Right renal cortex interstitium (tissue), 3 donors: ENCODE data around the gene PALD1. TPM values are rescaled to one million over a fixed set of nuclear protein-coding genes. Genes with fewer than 3 reads are reported as not detected.

Experiments used
- DNase-seq, 3 donors: peaks; one replicate each; pipeline ENCODE4 v3.0.0-alpha.2; 2013; ENCODE audit warnings: low read depth in 3 of 3, low spot score in 2 of 3
- polyA plus RNA-seq, 3 donors: library from polyadenylated mRNA; unstranded; fragments of 120-200 nt; gene quantifications; one replicate each; pipeline ENCODE4 v1.2.1, GENCODE V29; 2013; ENCODE audit not compliant: insufficient read length in 3 of 3

PALD1 gene
- polyA plus RNA-seq, 3 donors, result 9.6 to 10.6 (median 9.7) TPM

GRCh38 chr10:70504521-70505358 is 26.2 kb downstream of the PALD1 start:
- no peak for DNase-seq

GRCh38 chr10:70505908-70506307 is 27.3 kb downstream of the PALD1 start:
- DNase-seq, result no peak

DNA sequence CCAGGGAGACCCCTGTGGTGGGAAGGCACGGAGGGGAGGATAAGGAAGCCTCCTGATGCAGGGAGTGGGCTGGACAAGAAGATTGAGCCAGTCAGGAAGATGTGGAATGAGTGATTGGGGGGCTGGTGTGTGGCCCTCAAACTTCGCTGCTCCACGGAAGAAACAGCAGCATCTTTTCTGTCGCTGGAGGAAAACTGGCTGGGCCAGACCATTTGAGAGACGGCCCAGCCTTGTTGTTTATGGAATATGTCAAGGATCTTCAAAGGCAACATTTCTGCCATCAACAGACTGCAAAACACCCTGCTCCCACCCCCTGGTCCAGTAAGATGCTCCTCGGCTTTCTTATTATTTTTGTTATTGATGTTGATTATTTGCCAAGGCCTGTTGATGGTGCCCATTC is 29.4 kb downstream of the PALD1 start:
- DNase-seq, result no peak

DNA sequence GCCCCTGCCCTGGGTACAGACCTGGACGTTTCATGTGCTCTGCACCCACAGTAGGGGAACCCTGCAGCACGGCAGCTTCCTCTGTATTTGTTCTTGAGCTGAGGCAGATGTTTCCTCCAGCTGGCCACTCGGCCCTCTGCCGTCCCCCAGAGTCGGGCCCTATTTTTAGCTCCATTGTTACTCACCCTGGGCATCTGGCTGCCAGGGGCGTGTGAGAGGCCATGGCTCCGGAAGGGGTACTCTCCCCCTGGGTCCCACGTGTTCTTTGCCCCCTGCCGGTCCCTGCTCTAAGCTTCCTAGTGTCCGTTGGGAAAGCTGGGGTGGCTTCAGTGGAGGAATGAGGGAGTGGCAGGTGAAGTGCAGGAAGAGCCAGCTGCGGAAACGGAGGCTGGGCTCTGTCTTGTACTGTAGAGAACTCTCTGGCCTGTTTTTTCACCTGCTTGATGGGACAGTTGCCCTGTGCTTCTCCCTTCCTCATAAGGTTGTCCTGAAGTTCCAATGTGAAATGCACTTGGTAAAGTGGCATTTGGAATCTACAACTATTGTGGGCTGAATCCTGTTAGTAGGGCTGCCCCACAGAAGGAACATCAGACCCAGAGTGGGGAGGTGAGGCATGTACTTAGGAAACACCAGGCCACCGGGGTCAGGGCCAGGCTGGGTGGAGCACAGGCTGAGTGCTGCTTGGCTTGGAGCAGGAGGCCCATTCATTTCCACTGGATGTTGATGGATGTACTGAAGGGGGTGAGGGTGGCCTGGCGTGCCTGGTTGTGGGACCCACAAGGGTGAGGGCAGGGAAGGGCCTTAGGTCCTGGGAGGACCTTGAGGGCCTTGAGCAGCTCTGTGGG is 30.6 kb downstream of the PALD1 start:
- no peak for DNase-seq

- DNase-seq, result no peak
Measured at GRCh38 chr10:70509757-70510147, 31.2 kb downstream of the PALD1 start.

DNA sequence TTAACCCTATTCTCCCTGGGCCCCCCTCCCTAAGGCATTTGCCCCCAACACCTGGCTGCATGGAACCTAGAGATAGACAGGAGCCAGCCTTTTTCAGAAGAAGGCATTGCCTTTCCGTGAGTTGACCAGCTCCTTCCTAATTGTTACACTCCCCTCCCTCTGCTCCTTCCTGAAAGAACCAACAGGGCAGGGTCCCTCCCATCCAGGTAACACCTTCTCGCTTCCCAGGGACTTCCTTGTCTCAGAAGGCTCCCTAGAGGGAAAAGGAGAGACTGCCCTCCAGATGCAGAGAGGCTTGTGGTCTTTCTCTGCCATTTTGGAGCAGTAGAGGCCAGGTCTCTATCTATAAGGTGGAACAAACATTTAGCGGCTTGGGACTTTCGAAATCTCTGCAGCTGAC is 31.9 kb downstream of the PALD1 start:
- no peak for DNase-seq

GRCh38 chr10:70510904-70511303 is 32.3 kb downstream of the PALD1 start:
- DNase-seq, result no peak

GRCh38 chr10:70512149-70512639 is 33.6 kb downstream of the PALD1 start:
- no peak for DNase-seq

GRCh38 chr10:70513848-70514309 is 35.3 kb downstream of the PALD1 start:
- DNase-seq, result no peak

GRCh38 chr10:70514591-70514990 is 36.0 kb downstream of the PALD1 start:
- DNase-seq, result no peak

DNA sequence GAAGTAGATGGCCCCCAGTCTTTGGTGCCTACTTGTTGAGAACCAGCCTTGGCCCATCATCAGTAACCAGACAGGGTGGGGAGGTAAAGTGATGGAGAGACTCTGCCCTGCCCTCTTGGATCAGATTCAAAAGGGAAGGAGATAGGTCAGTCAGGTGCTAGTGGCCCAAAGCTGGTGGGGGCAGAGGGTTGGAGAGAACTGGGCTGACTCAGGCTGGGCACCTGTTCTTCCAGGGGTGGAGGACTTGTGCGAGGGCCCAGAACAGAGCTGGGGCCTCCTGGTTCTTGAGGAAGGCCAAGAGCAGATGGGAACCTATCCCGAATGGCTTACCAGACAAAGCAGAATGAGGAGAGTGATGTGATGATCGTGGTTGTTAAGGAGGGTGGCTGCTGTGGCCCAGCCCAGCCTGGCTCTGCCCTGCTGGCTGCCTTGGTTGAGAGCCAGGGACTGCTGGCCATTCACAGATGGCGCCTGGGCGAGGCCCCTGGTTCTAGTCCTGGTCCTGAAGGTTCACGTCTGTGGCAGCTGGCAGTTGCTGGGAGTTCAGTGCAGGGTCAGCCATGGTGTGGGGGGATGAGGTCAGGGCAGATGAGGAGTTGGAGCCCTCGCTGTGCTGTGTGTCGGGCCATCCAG is 36.6 kb downstream of the PALD1 start:
- no peak for DNase-seq

GRCh38 chr10:70518695-70519094 is 40.1 kb downstream of the PALD1 start:
- DNase-seq, result no peak

DNA sequence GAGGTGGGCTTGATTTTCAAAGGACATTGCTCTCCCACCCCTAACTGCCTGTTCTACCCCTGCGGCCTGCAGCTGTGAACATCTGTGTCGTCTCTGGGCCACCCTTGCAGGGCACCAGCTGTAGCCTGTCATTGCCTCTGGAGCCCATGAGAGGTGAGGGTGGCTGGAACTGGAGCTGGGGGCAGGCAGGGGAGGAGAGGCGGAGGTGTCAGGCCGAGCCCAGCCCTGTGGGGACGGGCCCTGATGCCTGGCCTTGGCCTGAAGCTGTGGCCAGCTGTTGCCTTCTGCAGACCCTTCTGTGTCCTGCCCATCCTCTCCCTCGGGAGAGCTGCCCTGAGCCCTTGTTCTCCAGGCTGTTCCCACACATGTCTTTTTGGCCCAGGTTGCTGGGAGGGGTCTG is 44.5 kb downstream of the PALD1 start:
- DNase-seq, result peak in 1 of 3 donors; percentile 50

DNA sequence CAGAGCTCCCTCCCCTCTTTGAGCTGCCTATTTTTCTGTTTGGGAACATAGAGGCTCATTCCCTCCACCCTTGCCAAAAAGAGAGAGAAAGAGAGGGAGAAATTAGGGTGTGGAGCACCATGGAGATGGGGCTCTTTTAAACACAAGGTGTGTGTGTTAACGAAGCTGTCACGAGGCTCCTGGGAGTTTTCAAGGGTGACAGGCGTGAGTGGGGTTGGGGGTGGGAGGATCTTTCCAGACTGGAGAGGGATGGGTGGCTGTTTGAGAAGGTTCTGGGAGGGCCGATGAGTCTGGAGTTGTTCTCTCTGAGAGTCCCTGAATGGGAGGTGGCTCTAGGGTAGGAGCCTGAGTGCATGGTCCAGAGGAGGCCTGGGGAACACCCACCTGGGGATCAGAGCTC is 45.0 kb downstream of the PALD1 start:
- DNase-seq, result no peak

DNA sequence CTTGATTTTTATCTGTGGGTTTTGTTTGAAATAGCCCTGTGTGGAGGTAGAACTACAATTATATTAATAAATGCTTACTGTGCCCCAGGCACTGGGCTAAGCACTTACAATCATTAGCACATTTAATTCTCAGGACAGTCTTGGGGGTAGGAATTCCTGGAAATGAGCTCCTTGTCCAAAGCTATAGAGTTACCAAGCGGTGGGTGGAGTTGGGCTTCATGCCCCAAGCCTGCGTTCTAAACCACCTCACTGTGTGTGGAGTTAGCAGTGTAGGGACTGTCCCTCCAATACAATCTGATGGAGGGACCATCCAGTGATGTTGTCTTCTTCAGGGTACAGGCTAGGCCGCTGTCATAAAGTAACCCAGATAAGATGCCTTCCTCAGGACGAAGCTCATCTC is 49.7 kb downstream of the PALD1 start:
- no peak for DNase-seq

DNA sequence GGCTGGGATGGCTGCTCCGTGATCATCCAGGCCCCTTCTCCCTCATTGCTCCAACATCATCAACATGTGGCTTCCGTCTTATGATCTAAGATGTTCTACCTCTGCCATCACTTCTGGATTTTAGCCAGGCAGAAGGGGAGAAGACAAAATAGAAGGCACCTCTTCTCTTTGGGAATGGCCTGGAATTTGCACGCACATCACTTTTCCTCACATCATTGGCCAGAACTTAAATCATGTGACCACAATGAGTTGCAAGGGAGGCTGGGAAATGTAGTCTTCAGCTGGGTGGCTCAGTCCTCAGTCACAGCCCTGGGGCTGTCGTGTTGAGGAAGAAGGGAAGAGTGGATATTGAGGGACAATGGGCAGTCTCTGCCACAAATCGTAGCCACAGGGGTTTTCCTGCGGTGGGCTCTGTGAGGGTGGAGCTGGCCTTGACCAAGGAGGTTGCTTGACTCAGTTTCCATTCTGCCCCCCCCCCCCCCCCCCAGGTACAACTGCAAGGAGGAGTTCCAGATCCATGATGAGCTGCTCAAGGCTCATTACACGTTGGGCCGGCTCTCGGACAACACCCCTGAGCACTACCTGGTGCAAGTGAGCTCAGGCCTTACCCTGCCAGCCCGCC is 50.3 kb downstream of the PALD1 start:
- DNase-seq, result no peak

- no peak for DNase-seq
Measured at GRCh38 chr10:70529848-70530247, 51.3 kb downstream of the PALD1 start.

DNA sequence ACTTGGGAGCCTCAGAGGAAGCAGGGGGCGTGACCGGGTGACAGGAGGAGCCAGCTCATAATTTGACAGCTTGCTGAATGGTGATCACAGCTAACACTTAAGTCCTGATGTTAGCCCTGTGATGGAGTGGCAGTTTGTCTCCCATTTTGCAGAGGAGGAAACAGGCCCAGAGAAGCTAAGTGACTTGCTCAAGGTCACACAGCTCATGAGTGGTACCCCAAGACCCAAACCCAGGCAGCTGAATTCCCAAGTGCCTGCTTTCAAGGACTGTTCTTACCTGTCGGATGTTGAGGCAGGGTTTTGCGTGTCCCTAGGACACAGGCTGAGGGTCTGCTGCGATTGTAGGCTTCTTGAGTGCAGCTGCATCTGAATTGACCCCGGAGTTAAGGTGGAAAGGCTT is 51.7 kb downstream of the PALD1 start:
- DNase-seq, result no peak

DNA sequence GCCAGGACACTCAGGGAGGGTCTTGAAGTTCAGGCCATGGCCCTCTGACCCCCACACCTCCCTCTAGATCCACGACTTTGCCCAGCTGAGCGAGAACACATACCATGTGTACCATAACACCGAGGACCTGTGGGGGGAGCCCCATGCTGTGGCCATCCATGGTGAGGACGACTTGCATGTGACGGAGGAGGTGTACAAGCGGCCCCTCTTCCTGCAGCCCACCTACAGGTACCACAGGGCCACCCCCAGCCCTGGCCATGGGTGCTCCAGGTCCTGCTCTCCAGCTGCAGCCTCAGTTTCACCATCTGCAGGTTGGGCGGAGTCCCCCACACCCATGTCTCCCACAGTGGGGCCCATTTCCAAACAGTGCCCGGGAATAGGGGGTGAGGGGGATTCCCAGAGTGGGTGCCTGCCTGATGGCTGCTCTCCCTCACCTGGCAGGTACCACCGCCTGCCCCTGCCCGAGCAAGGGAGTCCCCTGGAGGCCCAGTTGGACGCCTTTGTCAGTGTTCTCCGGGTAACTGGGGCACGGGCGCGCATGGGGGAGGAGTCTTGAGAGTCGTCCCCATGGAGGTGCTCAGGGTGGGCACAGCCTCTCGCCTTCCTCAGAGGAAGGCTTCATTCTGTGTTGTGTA is 54.1 kb downstream of the PALD1 start:
- no peak for DNase-seq

- DNase-seq, result no peak
Measured at GRCh38 chr10:70533189-70533558, 54.6 kb downstream of the PALD1 start.
